ENCODE results near the gene LYPD4. TPM values are rescaled to one million over a fixed set of nuclear protein-coding genes. Genes with fewer than 3 reads are reported as not detected.
A peak's percentile ranks its signal among the peaks of the same experiment; 100 is the strongest.

Gene LYPD4
- total and polyA plus RNA-seq, 12 donors: 0.08 TPM; not detected in 11

- WGBS, 4 donors: 58 to 69% (median 65%) methylated on average over 8 to 9 of the region's 9 CpGs
- intact Hi-C loops (cut with DNase I): no loop called here
- Histone ChIP-seq H3K27me3 (no peaks in the 10 kb centered on the region), H3K27ac (no peak overlapping the region), H3K9me3 (replicated peaks in 1 of 3) (no peaks in the 10 kb centered on the region), H3K36me3 (replicated peaks in 1 of 2) (no peaks in the 10 kb centered on the region), H3K4me1 (replicated peaks in 1 of 2) (no peaks in the 10 kb centered on the region), H3K4me3 (no peak overlapping the region)
- DNase-seq: no peak
- no peak for TF ChIP-seq POLR2A (IDR thresholded peaks at IDR 0.05)
- TF ChIP-seq, protein P1, sequence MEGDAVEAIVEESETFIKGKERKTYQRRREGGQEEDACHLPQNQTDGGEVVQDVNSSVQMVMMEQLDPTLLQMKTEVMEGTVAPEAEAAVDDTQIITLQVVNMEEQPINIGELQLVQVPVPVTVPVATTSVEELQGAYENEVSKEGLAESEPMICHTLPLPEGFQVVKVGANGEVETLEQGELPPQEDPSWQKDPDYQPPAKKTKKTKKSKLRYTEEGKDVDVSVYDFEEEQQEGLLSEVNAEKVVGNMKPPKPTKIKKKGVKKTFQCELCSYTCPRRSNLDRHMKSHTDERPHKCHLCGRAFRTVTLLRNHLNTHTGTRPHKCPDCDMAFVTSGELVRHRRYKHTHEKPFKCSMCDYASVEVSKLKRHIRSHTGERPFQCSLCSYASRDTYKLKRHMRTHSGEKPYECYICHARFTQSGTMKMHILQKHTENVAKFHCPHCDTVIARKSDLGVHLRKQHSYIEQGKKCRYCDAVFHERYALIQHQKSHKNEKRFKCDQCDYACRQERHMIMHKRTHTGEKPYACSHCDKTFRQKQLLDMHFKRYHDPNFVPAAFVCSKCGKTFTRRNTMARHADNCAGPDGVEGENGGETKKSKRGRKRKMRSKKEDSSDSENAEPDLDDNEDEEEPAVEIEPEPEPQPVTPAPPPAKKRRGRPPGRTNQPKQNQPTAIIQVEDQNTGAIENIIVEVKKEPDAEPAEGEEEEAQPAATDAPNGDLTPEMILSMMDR (IDR thresholded peaks at IDR 0.05): no peak
Observed at GRCh38 chr19:41799444-41800000, 45.0 kb downstream of the LYPD4 start.

- no peak overlapping the region for H3K27ac ChIP-seq
- intact Hi-C loops (cut with DNase I): no loop called here
- 79 to 94% (median 84%) methylated on average over 1 of the region's 1 CpG for WGBS, 4 donors
Observed at GRCh38 chr19:41796901-41797300, 47.6 kb downstream of the LYPD4 start.

GRCh38 chr19:41796362-41796761, 48.1 kb downstream of the LYPD4 start, which contains the start of gene CEACAM3:
Gene CEACAM3 (plus strand): TSS chr19:41796587. CDS start chr19:41796678, 91 bp downstream.
- H3K27me3 ChIP-seq: peaks cover 9% of the 10 kb centered on the region
- TF ChIP-seq POLR2A (IDR thresholded peaks at IDR 0.05): no peak
- TF ChIP-seq, protein P1 (IDR thresholded peaks at IDR 0.05): no peak
- intact Hi-C loops (cut with DNase I): no loop called here

More at GRCh38 chr19:41796901-41797300, 47.6 kb downstream of the LYPD4 start:
- Histone ChIP-seq H3K36me3 (replicated peaks in 1 of 2) (no peaks in the 10 kb centered on the region), H3K9me3 (replicated peaks in 1 of 3) (no peaks in the 10 kb centered on the region), H3K4me1 (replicated peaks in 1 of 2) (no peaks in the 10 kb centered on the region), H3K27me3 (peaks cover 9% of the 10 kb centered on the region), H3K4me3 (no peak overlapping the region)
- TF ChIP-seq, protein P1 (IDR thresholded peaks at IDR 0.05): no peak
- no peak for TF ChIP-seq POLR2A (IDR thresholded peaks at IDR 0.05)
- no peak for DNase-seq

DNA sequence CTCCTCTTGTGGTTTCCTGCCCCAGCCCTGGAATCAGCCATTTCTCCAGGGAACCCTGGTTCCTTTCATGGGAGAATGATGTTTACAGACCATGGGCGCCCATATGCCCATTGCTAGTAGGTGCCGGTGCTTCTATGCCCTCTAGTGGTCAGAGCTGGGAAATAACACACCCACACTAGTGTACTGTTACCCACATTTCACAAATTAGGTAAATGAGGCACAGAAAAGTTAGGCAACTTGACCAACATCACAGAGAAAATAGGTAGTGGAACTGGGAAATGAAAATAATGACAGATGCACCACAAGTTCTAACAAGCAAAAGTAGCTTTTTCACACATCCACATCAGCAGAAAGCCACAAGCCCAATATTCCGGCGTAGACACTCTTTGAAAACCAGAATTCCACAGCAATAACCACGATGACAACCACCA, 49.4 kb downstream of the LYPD4 start:
- Histone ChIP-seq H3K27me3 (peaks cover 10% of the 10 kb centered on the region), H3K9me3 (replicated peaks in 1 of 3) (no peaks in the 10 kb centered on the region), H3K4me3 (no peak overlapping the region), H3K36me3 (replicated peaks in 1 of 2) (no peaks in the 10 kb centered on the region), H3K27ac (no peak overlapping the region), H3K4me1 (replicated peaks in 1 of 2) (no peaks in the 10 kb centered on the region)
- intact Hi-C loops (cut with DNase I): no loop called here
- TF ChIP-seq POLR2A (IDR thresholded peaks at IDR 0.05): no peak
- TF ChIP-seq, protein P1 (IDR thresholded peaks at IDR 0.05): peak; percentile 39 to 68 (median 60)
- WGBS, 4 donors: 37 to 47% (median 39%) methylated on average over 5 of the region's 5 CpGs
- DNase-seq: peak in 6 of 7 donors; percentile 36 to 61 (median 48)

More at GRCh38 chr19:41796362-41796761, 48.1 kb downstream of the LYPD4 start, which contains the start of gene CEACAM3:
- no peak for DNase-seq
- Histone ChIP-seq H3K4me3 (no peak within 1 kb of the TSS), H3K36me3 (replicated peaks in 1 of 2) (no peaks in the 10 kb centered on the region), H3K4me1 (replicated peaks in 1 of 2) (no peaks in the 10 kb centered on the region), H3K9me3 (replicated peaks in 1 of 3) (no peaks in the 10 kb centered on the region), H3K27ac (no peak within 1 kb of the TSS)

All from adrenal gland (tissue), 12 donors.